ENCODE measurements around the gene SREBF2.
"Not testable (repeated sequence)": the region's sequence is repeated elsewhere in the genome, so short reads cannot be mapped to it uniquely, and the experiment has no call there.

SREBF2 gene

DNA sequence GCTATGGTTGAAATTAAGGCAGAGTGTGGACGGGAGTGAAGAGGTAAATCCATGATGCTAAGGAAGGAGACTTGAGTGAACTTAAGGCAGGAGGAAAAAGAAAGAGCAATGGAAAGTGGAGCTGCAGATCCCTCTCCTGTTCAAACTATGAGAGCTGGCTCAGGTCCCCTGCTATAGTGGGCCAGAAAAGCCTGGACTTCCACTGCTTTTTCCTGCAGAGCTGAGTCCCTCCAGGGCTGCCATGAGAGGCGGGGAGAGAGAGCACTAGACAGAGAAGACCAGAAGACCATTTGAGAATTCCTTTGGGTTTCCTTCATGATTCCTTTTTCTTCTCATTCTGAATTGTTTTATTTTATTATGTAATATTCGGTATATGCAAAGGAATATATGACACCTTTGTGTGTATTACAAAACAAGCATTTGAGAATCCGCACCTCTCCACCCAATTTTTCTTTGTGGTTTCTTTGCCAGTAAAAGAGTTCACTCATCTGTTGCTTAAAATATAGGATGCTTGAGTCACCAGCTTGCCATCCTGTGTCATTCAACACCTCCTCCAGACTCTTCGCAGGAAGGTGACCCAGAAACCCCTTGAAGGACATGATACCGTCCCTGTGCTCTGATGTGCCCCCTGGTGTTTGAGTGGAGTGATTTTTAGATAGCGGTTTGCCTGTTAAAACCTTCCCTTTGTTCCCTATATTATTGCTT lies 24.4 kb downstream of the SREBF2 start:
- DNase-seq, result peak; percentile 61 to 66 (median 63)
- Histone ChIP-seq H3K27ac (ENCODE audit: insufficient read depth, low read length, poor library complexity, severe bottlenecking) (peak overlapping the region; percentile 18), H3K27me3 (replicated peaks; ENCODE audit: control insufficient read depth, insufficient read depth, low read length, poor library complexity, severe bottlenecking) (no peaks in the 10 kb centered on the region), H3K36me3 (ENCODE audit: control insufficient read depth, insufficient read depth, low read length) (no peaks in the 10 kb centered on the region), H3K4me1 (ENCODE audit: control insufficient read depth, insufficient read depth, low read length, poor library complexity, severe bottlenecking) (peaks cover 32% of the 10 kb centered on the region), H3K4me3 (ENCODE audit: insufficient read depth, low read depth, low read length, poor library complexity, severe bottlenecking) (no peak overlapping the region), H3K9me3 (ENCODE audit: control insufficient read depth, low read length) (no peaks in the 10 kb centered on the region)

DNA sequence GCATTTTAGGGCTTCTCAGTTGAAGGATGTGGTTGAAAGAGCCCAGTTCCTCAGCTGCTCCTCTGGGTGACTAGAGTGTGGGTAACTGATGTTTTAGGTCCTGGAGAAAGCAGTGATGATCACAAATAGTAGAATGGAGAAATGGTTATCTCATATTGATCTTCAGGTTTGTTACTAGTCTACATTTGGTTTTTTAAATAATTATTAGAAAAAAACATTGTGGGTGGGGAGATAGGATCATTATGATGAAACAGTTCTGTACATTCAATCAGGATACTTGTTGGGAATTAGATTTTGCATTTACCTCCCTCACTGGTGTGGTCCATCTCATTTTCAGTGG lies 24.9 kb downstream of the SREBF2 start:
- Histone ChIP-seq H3K9me3 (ENCODE audit: control insufficient read depth, low read length) (no peaks in the 10 kb centered on the region), H3K27ac (ENCODE audit: insufficient read depth, low read length, poor library complexity, severe bottlenecking) (peak overlapping the region; percentile 29), H3K4me1 (ENCODE audit: control insufficient read depth, insufficient read depth, low read length, poor library complexity, severe bottlenecking) (peaks cover 37% of the 10 kb centered on the region), H3K4me3 (ENCODE audit: insufficient read depth, low read depth, low read length, poor library complexity, severe bottlenecking) (no peak overlapping the region), H3K36me3 (ENCODE audit: control insufficient read depth, insufficient read depth, low read length) (no peaks in the 10 kb centered on the region), H3K27me3 (replicated peaks; ENCODE audit: control insufficient read depth, insufficient read depth, low read length, poor library complexity, severe bottlenecking) (no peaks in the 10 kb centered on the region)
- DNase-seq, result no peak

DNA sequence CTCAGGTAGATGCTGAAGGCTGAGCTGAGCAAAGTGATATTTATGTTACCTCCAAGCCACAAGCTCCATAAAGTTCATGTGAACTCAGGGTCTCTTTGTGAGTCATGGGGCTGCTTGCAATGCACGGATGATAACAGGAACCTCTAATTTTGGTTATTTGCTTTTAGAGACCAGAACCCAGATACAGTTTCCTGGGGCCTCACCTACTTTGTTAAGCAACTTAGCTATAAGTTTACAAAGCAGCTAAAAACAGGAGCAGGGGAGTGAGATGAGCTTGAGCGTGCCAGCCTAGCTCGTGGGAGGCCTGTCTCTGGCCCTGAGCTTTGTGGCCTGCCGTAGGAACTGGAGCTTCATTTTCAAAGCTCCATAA lies 29.2 kb downstream of the SREBF2 start:
- H3K27me3 ChIP-seq (replicated peaks; ENCODE audit: control insufficient read depth, insufficient read depth, low read length, poor library complexity, severe bottlenecking), result no peaks in the 10 kb centered on the region
- H3K4me1 ChIP-seq (ENCODE audit: control insufficient read depth, insufficient read depth, low read length, poor library complexity, severe bottlenecking), result peaks cover 39% of the 10 kb centered on the region
- H3K4me3 ChIP-seq (ENCODE audit: insufficient read depth, low read depth, low read length, poor library complexity, severe bottlenecking), result peak overlapping the region; percentile 32
- H3K9me3 ChIP-seq (ENCODE audit: control insufficient read depth, low read length), result no peaks in the 10 kb centered on the region
- H3K36me3 ChIP-seq (ENCODE audit: control insufficient read depth, insufficient read depth, low read length), result peaks cover 6% of the 10 kb centered on the region
- DNase-seq, result peak in 1 of 3 donors; percentile 32
- peak overlapping the region; percentile 79 for H3K27ac ChIP-seq (ENCODE audit: insufficient read depth, low read length, poor library complexity, severe bottlenecking)

DNA sequence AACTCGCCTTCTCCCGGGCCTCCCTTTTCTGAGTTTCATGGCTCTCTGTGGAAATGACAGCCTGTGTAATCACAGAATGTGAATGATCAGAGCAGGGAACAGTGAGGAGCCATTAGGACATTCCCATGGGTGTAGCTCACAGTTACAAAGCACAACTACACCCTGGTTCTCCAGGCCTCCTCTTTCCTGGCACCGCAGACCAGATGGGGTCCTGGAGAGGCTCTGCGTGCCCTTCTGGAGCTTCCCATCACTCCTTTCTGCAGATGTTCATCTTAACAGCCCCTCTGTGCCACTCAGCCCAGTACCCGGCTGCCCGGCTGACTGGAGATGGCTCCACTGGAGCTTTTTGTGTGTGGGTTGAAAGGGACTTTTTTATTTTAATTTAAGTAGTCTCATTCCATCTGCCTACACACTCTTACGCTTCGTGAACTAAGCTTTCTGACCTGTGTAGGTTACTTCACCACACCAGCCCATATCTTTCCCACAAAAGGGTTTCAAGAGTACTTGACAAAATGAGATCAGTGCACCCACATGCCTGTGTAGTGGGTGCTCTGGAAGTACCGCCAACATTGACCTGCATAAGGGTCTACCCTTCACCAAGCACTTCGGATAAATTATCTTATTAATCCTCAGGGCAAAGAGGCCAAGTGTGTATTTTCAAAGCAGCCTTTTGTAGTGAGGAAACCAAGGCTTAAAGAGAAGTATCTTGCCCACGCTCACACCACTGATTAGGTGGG lies 29.8 kb downstream of the SREBF2 start:
- H3K36me3 ChIP-seq (ENCODE audit: control insufficient read depth, insufficient read depth, low read length), result peaks cover 8% of the 10 kb centered on the region
- no peaks in the 10 kb centered on the region for H3K9me3 ChIP-seq (ENCODE audit: control insufficient read depth, low read length)
- H3K27ac ChIP-seq (ENCODE audit: insufficient read depth, low read length, poor library complexity, severe bottlenecking), result peak overlapping the region; percentile 79
- H3K4me3 ChIP-seq (ENCODE audit: insufficient read depth, low read depth, low read length, poor library complexity, severe bottlenecking), result peak overlapping the region; percentile 32
- no peak for DNase-seq
- peaks cover 34% of the 10 kb centered on the region for H3K4me1 ChIP-seq (ENCODE audit: control insufficient read depth, insufficient read depth, low read length, poor library complexity, severe bottlenecking)
- H3K27me3 ChIP-seq (replicated peaks; ENCODE audit: control insufficient read depth, insufficient read depth, low read length, poor library complexity, severe bottlenecking), result no peaks in the 10 kb centered on the region

DNA sequence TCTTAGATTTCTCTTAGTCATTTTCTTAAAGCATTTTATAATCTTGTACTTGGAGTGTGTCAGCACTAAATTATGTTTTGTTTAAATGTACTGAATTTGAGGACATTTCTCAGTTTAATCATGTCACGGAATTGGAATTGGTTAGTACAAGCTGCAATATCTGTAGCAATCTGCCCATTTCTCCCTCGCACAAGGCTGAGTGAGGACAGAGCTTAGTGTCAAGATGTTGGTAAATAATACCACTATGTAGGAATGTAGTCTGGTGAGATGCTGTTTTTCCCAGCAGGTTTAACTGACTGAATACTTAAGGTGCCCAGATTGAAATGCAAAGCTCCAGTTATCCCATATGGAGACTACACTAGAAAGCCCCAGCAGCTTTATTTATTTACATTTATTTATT lies 30.6 kb downstream of the SREBF2 start:
- H3K27ac ChIP-seq (ENCODE audit: insufficient read depth, low read length, poor library complexity, severe bottlenecking), result peak overlapping the region; percentile 79
- H3K27me3 ChIP-seq (replicated peaks; ENCODE audit: control insufficient read depth, insufficient read depth, low read length, poor library complexity, severe bottlenecking), result no peaks in the 10 kb centered on the region
- no peak overlapping the region for H3K4me3 ChIP-seq (ENCODE audit: insufficient read depth, low read depth, low read length, poor library complexity, severe bottlenecking)
- peaks cover 28% of the 10 kb centered on the region for H3K4me1 ChIP-seq (ENCODE audit: control insufficient read depth, insufficient read depth, low read length, poor library complexity, severe bottlenecking)
- DNase-seq, result no peak
- H3K36me3 ChIP-seq (ENCODE audit: control insufficient read depth, insufficient read depth, low read length), result peaks cover 16% of the 10 kb centered on the region
- no peaks in the 10 kb centered on the region for H3K9me3 ChIP-seq (ENCODE audit: control insufficient read depth, low read length)

DNA sequence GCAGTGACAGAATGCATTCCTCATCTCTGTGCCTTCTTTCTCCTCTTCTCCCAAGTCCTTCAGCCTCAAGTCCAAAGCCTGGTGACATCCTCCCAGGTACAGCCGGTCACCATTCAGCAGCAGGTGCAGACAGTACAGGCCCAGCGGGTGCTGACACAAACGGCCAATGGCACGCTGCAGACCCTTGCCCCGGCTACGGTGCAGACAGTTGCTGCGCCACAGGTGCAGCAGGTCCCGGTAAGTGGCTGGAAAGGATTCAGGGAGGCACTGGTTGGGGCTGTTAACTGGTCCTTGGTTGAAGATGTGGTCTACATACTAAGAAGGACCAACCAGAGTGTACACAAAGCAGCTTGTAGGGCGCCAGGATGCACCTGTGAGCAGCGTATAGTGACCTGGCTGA lies 35.7 kb downstream of the SREBF2 start:
- Histone ChIP-seq H3K27me3 (replicated peaks; ENCODE audit: control insufficient read depth, insufficient read depth, low read length, poor library complexity, severe bottlenecking) (no peaks in the 10 kb centered on the region), H3K27ac (ENCODE audit: insufficient read depth, low read length, poor library complexity, severe bottlenecking) (no peak overlapping the region), H3K4me1 (ENCODE audit: control insufficient read depth, insufficient read depth, low read length, poor library complexity, severe bottlenecking) (peaks cover under 1% of the 10 kb centered on the region), H3K36me3 (ENCODE audit: control insufficient read depth, insufficient read depth, low read length) (peaks cover 38% of the 10 kb centered on the region), H3K9me3 (ENCODE audit: control insufficient read depth, low read length) (no peaks in the 10 kb centered on the region), H3K4me3 (ENCODE audit: insufficient read depth, low read depth, low read length, poor library complexity, severe bottlenecking) (no peak overlapping the region)
- no peak for DNase-seq

DNA sequence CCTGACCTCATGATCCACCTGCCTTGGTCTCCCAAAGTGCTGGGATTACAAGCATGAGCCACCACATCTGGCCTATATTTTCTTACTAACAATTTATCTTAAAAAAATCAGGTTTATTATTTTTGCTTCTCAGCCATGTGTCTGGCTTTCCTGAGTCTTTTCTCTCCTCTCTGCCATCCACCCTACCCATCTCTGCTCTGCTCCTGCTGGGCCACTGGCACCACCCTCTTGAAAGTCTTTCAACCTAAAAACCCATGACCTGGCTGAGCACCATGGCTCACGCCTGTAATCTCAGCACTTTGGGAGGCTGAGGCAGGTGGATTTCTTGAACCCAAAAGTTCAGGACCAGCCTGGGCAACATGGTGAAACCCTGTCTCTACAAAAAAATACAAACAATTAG lies 37.2 kb downstream of the SREBF2 start:
- not testable (repeated sequence) for DNase-seq; H3K27ac ChIP-seq (ENCODE audit: insufficient read depth, low read length, poor library complexity, severe bottlenecking); H3K9me3 ChIP-seq (ENCODE audit: control insufficient read depth, low read length); H3K4me1 ChIP-seq (ENCODE audit: control insufficient read depth, insufficient read depth, low read length, poor library complexity, severe bottlenecking); H3K27me3 ChIP-seq (replicated peaks; ENCODE audit: control insufficient read depth, insufficient read depth, low read length, poor library complexity, severe bottlenecking); H3K4me3 ChIP-seq (ENCODE audit: insufficient read depth, low read depth, low read length, poor library complexity, severe bottlenecking)
- H3K36me3 ChIP-seq (ENCODE audit: control insufficient read depth, insufficient read depth, low read length), result peaks cover 41% of the 10 kb centered on the region

DNA sequence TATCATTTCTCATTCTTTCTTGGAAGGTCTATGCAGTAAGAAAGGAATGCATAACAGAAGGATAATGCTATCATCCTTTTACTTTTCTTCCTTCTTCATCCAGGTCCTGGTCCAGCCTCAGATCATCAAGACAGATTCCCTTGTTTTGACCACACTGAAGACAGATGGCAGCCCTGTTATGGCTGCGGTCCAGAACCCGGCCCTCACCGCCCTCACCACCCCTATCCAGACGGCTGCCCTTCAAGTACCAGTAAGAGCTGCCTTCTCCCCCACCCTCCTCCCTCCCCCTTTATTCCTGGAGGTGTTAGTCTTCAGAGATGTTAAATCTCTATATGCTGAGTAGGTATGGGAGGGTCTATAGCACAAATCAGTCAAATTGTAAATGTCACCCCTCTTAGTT lies 37.9 kb downstream of the SREBF2 start:
- H3K27me3 ChIP-seq (replicated peaks; ENCODE audit: control insufficient read depth, insufficient read depth, low read length, poor library complexity, severe bottlenecking), result no peaks in the 10 kb centered on the region

DNA sequence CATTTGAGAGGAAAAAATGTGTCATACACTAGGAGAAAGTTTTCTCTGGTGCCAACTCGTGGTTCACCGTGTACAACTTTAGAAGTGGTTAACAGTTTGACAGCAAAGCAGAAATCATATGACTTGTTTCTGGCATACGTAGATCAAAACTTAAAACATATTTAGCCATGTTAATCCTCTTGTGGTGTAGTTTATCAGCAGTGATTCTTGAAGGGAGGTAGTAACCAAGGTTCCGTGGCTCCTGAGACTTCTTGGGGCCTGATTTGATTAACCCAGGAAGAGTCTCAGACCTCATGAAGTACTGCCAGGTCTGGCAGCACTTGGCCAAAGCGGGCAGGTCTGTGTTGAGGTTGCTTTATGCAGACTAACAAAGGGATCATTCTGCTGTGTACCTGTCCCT lies 40.5 kb downstream of the SREBF2 start:
- Histone ChIP-seq H3K36me3 (ENCODE audit: control insufficient read depth, insufficient read depth, low read length) (peaks cover 52% of the 10 kb centered on the region), H3K9me3 (ENCODE audit: control insufficient read depth, low read length) (no peaks in the 10 kb centered on the region), H3K4me3 (ENCODE audit: insufficient read depth, low read depth, low read length, poor library complexity, severe bottlenecking) (no peak overlapping the region), H3K4me1 (ENCODE audit: control insufficient read depth, insufficient read depth, low read length, poor library complexity, severe bottlenecking) (no peaks in the 10 kb centered on the region), H3K27ac (ENCODE audit: insufficient read depth, low read length, poor library complexity, severe bottlenecking) (no peak overlapping the region), H3K27me3 (replicated peaks; ENCODE audit: control insufficient read depth, insufficient read depth, low read length, poor library complexity, severe bottlenecking) (no peaks in the 10 kb centered on the region)
- no peak for DNase-seq

More for the DNA sequence above, 37.9 kb downstream of the SREBF2 start:
- Histone ChIP-seq H3K4me3 (ENCODE audit: insufficient read depth, low read depth, low read length, poor library complexity, severe bottlenecking) (no peak overlapping the region), H3K4me1 (ENCODE audit: control insufficient read depth, insufficient read depth, low read length, poor library complexity, severe bottlenecking) (no peaks in the 10 kb centered on the region), H3K36me3 (ENCODE audit: control insufficient read depth, insufficient read depth, low read length) (peaks cover 48% of the 10 kb centered on the region), H3K9me3 (ENCODE audit: control insufficient read depth, low read length) (no peaks in the 10 kb centered on the region), H3K27ac (ENCODE audit: insufficient read depth, low read length, poor library complexity, severe bottlenecking) (no peak overlapping the region)
- DNase-seq, result no peak

DNA sequence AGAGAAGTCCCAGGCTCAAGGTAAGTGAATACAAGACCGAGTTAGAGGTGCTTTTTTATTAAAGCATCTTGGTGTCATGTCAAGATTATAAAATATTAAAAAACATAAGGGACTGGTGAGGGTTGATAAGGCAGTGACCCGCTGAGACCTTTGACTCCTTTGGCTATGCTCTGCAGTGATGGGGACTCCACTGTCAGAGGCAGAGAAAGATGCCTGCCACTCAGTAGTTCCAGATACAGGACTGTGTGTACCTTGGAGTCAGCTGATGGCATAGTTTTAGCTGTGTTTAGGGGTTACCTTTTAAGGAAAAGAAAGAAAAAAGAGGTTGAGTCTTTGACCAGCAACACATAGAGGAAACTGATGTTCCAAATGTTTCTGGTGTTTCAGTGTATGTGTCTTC lies 41.2 kb downstream of the SREBF2 start:
- peaks cover 52% of the 10 kb centered on the region for H3K36me3 ChIP-seq (ENCODE audit: control insufficient read depth, insufficient read depth, low read length)
- no peaks in the 10 kb centered on the region for H3K9me3 ChIP-seq (ENCODE audit: control insufficient read depth, low read length)

More for the DNA sequence above, 41.2 kb downstream of the SREBF2 start:
- no peak overlapping the region for H3K4me3 ChIP-seq (ENCODE audit: insufficient read depth, low read depth, low read length, poor library complexity, severe bottlenecking)
- H3K27ac ChIP-seq (ENCODE audit: insufficient read depth, low read length, poor library complexity, severe bottlenecking), result no peak overlapping the region
- no peak for DNase-seq
- no peaks in the 10 kb centered on the region for H3K4me1 ChIP-seq (ENCODE audit: control insufficient read depth, insufficient read depth, low read length, poor library complexity, severe bottlenecking)
- no peaks in the 10 kb centered on the region for H3K27me3 ChIP-seq (replicated peaks; ENCODE audit: control insufficient read depth, insufficient read depth, low read length, poor library complexity, severe bottlenecking)
